GM21528 (cell line): ENCODE measurements around the gene ABL1.

Experiments
- ATAC-seq: cut with Tn5 transposase; IDR thresholded peaks from one replicate; pipeline ENCODE4 v1.9.1; 2021; ENCODE audit warnings: mild to moderate bottlenecking, moderate library complexity; ENCODE audit not compliant: unreplicated experiment, low FRiP score

ABL1 gene

GRCh38 chr9:130913599-130914416 lies 78.8 kb downstream of the ABL1 start:
- no peak for ATAC-seq

- no peak for ATAC-seq
Measured at GRCh38 chr9:130914417-130915095, 79.5 kb downstream of the ABL1 start.

- no peak for ATAC-seq
Measured at GRCh38 chr9:130915096-130915447, 80.0 kb downstream of the ABL1 start.

DNA sequence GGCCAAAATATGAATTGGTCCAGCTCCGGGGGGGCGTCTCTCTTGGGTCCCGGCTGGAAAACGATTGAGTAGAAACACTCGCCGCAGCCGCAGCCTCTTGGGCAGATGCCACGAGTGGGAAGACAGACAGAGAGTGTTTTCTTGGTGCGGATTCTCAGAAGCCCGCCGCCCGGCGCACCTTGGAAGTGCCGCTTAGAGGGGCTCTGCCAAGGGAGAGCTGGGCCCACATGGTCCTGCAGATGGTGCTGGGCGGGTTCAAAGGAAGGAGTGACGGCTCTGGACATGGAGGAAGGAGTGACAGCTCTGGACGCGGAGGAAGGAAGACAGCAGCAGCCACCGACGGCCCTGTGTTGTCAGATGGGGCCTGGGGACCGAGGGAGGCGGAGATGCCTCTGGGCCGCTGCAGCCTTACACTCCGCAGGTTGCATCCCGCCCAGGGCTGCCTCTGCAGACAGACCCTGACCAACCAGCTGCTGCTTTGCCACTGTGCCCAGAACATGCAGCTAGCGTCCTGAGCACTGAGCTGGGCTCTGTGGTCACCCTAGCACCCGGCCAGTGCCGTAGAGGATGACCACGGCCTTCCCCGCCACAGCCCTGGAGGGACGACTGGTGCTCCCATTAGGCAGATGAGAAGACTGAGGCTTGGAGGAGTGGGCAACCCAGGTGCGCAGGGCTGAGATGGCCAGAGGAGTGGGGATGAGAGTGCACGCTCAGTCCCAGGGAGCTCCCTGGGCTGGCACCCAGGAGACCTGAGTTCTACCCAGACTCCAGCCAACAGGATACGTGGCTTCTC lies 82.3 kb downstream of the ABL1 start:
- ATAC-seq, result no peak

GRCh38 chr9:130918101-130918825 lies 83.2 kb downstream of the ABL1 start:
- no peak for ATAC-seq

DNA sequence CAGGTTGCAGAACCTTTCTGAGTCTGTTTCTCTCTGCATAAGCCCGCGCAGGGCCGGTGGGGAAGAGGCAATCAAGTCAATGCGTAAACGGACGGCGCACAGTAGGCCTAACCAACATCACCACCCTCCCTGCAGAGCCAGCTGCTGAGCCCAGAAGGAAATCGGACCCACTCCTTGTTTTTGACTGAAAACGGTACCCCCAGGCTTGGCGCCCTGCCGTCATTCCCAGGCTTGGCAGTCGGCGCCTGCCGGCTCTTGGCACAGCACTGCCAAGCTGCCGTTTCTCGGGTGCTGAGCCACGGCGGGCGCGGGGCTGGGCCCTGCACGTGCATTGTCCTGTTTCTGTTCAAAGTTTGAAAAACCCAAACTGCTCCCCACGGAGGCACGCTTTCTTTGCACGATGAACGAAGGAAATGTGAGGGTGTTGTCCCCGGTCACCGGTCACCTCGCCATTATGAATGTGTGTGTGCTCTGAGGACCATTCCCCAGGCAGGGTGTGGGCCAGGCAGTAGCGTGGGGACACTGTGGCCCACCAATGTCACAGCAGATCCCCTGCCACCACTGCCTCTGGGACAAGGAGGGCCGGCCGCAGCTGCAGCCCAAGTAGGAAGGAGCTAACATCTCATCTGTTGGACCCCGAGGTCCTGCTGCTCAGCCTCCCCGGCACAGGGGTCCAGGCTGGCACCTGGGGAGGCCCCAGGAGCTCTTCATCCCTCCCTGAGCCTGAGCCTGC lies 83.9 kb downstream of the ABL1 start:
- no peak for ATAC-seq

GRCh38 chr9:130919559-130920145 lies 84.6 kb downstream of the ABL1 start:
- ATAC-seq, result no peak

DNA sequence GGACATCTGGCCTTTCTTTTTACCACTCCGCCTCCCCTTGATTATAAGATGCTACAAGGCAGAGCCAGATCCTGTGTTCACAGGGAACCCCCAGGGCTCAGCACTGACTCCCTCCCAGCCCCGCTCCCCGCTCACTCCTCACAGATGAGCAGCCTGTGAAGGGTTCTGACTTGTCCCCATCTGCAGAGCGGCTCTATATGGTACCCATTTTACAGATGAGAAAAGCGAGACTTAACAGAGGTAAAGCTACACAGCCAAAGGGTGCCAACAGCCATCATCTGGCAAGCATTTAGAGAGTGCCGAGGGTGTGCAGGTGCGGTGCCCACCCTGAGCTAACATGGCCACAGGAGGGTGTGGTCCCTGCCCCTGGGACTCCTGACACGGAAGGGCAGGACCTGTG lies 85.2 kb downstream of the ABL1 start:
- no peak for ATAC-seq

DNA sequence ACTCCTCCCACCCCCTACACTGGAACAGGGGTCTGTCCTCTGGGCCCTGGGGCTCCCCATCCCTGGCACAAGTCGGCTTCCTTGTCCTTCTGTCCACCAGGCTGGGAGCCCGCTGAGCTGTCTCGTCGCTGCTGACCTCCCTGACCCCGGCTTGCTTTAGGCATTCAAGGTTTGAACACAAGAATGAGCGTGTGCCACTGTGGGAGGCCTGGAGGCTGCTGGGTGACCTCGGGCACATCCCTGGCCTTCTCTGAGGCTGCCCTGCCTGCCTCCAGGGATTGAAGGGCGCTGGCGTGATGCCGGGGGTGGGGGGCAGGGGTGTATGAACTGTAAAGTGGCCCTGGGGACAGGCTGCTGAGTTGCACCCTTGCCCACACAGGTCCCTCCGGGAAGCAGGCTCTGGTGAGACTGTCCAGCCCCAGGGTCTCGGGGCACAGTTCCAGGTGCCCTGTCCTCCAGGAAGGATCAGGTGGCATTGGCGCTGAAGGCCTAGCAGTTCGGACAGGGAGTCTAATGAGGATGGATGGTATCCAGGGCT lies 85.8 kb downstream of the ABL1 start:
- ATAC-seq, result no peak

GRCh38 chr9:130921300-130921988 lies 86.4 kb downstream of the ABL1 start:
- ATAC-seq, result no peak

DNA sequence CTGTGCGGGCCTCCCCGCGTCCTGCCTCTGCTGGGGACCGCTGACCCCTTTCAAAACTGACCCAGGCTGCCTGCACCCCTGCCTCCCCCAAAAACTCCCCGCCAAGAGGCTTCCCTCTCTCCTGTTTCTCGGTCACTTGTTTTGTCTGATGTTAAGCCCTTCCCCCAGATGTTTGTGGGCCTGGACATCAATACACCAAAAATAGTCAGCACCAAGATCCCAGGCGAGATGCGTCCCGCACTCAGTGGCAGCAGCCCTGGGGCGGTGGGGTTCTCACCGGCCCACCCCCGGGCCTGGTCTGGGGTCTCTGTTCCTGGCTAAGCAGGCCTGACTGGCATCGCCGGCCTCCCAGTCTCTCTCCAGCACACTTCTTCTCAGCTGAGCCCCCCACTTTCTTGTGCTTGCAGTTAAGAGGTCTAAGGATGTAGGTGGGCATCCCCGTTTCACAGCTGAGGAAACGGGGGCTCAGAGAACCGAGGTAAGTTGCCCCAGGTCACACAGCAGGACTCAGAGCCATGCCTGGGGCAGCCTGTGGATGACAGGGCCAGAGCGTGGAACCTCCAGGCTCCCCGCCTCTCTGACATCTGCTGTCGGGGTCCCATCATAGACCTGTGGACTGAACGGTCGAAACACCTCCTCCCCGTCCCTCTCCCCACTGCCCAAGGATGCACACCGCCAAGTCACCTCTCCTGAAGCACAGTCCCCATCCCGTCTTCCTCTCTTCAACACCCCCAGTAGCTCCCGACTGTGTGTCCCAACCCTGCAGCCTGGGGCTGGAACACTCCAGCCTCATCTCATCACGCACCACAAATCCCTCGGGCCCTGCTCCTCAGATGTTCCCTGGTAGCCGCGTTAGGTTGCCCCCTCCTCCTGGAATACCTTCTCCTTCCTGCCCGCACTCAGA lies 87.2 kb downstream of the ABL1 start:
- no peak for ATAC-seq

- ATAC-seq, result no peak
Measured at GRCh38 chr9:130922893-130923610, 88.0 kb downstream of the ABL1 start.

DNA sequence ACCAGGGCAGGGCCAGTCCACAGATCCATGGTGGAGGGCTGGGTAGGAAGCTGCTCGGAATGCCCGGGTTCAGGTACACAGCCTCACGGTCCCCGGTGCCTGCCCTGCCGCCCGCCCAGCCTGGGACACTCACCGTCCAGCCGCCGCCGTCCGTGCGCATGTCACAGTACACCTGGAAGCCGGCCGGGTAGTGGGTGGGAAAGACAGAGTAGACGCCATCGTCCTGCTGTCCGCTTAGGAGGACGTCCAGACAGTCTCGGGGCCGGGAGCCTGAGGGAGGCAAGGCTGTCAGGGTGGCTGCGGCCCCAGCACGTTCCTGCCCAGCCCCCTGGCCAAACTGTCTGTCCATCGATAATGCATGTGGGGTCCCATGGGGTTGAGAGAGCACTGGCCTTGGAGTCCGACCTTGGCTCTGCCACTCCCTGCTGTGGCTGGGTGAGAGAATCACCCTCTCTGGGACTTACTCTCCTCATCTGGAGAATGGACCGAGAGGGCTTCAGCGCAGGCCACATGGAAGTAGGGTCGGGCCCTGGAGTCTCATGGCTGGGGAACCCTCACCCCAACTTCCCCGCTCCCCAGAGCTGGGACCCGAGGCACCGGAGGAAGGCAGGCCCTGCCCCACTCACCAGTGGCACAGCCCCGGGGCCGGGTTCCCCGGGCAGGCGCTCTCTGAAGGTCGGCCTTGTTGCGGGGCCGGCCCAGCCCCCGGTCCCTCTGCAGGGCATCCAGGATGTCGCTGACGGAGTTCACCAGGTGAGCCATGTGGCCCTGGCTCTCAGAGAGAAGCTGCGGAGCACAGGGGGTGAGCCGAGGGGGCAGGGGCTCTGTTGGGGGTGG lies 88.8 kb downstream of the ABL1 start:
- no peak for ATAC-seq

DNA sequence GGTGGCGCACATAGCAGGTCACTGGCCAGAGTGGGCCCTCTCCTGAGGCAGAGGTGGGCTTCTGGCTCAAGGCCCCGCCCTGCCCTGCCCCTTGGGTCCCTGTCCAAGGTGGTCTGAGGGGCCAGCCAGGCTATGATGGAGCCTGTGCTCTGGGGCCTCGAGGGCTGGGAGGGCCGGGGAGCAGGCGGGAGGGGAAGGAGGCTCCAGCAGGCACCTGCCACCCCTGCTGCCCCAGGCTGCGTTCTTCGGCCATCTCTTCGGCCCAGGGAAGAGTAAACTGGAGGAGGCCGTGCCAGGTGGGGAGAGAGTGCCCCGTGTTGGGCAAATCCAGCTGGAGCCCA lies 89.4 kb downstream of the ABL1 start:
- no peak for ATAC-seq

DNA sequence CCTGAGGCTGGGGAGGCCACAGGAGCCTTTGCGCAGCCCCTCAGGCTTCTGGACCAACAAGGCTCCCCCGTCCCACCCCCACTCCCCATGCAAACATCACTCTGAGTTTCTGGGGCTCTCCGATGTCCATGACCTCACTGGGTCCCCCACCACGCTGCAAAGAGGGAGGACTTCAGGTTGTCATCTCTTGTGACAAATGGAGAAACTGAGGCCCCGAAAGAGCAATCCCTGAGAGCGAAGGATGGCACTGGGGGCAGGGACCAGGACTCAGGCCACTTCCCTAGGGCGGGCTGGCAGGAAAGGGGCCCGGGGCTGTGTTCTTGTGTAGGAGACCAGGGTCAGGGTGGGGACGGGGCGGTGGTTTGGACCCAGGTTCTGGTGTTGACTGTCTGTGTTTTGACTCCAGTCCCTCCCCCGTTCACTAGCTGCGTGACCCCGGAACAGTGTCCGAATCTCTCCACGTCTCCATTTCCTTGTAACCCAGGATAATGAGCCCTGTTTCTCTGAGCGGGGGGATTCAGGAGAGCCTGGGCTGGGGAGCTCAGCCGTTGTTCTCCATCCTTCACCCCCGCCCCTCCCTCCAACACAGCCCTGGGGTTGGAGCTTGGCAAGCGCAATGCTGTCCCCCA lies 90.1 kb downstream of the ABL1 start:
- ATAC-seq, result no peak

- no peak for ATAC-seq
Measured at GRCh38 chr9:130927338-130927737, 92.3 kb downstream of the ABL1 start.
